Amniotic stem cell (primary cell): ENCODE measurements around the gene CCDC40.
"Not testable (repeated sequence)": the region's sequence is repeated elsewhere in the genome, so short reads cannot be mapped to it uniquely, and the experiment has no call there.

Experiments
- DNase-seq: peaks from one replicate; lab custom pipeline; 2025; lab: John Stamatoyannopoulos, UW

Gene CCDC40

GRCh38 chr17:80035937-80036714, at the start of gene CCDC40:
TSS of gene CCDC40 (plus strand) at chr17:80036642. CDS start at chr17:80036663, 21 bp downstream.
- peak; percentile 72 for DNase-seq

DNA sequence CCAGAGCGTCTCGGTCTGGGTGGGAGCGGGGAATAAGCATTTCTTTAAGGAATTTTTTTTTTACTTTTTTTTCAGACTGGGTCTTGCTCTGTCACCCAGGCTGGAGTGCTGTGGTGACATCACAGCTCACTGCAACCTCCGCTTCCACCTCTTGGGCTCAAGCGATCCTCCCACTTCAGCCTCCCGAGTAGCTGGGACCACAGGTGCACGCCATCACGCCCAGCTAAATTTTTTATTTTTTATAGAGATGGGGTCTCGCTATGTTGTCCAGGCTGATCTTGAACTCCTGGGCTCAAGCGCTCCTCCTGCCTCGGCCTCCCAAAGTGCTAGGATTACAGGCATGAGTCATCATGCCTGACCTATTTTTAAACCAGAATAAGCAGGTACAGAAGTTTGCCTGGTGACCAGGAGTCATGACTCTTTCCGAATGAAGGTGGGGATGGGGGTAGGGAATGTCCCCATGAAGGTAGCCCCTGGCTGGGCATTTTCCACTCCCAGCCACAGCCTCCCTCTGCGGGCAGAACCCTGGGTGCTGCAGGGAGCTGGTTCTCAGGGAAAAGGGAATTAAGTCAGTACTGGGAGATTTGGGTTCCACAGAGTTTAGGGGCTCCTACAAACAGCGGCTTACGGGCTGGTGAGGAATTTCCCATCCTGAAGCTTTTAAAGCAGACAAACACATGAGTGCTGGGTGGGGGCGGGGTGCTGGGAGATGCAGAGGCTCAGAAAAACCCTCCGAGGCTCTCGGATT, 49.1 kb upstream of the CCDC40 start:
- DNase-seq, result no peak

DNA sequence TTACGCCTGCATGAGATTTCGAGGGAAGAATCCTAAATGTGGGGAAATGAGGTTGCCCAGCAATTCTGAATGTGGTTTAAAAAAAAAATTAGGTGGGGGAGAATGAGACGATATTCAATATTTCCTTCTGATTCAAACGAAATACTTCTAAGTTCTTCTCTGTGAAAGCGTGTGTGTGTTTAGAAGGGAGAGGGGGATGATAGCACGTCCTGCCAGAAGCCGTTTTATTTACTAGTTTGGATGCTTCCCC, 48.6 kb upstream of the CCDC40 start:
- DNase-seq, result no peak

GRCh38 chr17:79988185-79988971, 48.1 kb upstream of the CCDC40 start:
- DNase-seq, result peak; percentile 65

DNA sequence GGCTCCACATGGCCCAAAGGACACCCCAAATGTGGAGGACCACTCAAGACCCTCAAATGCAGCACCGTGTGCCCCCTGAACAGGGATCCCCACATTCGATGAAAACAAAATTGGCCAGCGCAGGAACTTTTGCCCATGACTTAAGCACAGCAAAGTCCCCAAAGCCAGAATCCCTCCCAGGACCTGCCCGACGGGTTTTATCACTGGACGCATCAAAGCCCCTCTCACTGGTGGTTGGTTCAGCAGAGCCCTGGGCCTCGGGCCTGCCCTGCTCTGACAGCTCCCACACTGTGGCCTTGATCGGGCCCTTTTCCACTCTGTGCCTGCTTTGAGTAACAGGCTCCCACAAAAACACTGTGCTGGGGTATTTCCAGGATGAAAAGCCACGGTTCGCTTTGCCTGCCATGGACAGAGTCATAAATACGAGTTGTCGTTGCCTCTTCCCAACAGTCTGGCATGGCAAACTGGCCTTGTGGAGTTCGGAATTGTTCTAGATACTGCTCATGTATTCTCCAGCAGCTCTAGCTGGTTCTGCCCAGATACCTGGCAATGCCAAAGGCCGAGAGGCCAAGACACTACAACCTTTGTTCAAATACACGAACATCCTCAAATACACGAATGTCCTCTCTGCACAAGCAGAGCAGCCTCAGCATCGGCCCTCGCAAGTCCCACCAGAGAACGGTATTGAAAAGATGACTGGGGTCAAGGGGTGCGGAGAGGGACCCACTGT, 47.2 kb upstream of the CCDC40 start:
- DNase-seq, result no peak

- no peak for DNase-seq
Observed at GRCh38 chr17:79990051-79990592, 46.3 kb upstream of the CCDC40 start.

DNA sequence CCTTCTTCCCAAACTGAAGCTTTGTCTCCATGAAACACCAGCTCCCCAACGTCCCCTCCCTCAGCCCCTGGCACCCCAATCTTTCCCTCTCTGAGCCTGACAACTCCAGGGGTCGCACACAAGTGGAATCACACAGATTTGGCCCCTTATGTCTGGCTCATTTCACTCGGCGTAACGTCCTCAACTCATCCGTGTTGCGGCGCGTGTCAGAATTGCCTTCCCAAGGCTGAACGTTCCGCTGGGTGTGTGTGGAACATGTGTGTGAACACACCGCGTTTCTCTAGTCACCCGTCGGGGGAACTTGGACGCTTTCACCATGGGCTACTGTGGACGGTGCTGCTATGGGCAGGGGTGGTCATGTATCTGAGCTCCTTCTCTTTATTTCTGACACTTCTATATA, 45.7 kb upstream of the CCDC40 start:
- DNase-seq, result no peak

DNA sequence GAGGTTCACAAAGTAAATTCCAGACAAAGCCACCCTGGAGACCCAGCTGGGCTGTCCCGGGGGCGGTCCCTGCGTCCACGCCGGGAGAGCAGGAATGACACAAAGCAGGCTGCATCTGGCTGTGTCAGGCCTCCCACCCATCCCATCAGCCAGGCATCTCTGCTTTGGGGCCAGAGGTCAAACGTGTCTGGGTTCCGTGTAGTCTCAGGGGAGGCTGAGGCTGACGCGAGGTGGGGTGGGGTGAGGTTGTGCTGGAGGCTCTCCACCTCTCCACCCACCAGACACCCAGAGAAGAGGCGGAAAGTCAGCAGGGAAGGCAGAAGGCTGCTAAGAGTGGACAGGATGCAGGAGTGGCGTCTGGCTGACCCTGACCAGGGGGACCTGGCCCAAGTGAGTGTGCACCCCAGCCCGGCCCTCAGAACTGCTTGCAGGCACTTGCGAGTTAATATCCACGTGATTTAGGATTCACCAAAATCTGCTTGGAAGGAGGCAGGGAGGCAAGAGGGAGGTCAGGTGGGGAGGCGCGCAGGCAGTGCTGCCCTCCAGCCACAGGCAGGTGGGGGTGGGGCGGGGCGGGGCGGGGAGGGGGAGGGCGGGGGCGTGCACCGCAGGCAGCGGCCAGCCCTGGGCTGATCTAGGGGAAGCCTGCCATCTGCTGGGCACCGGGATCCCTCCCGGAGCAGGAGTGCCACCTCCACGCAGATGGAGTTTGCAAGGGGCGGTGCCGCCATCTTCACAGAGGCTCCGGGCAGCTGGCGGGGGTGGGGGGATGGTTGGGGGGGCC, 45.1 kb upstream of the CCDC40 start:
- peak; percentile 58 for DNase-seq

DNA sequence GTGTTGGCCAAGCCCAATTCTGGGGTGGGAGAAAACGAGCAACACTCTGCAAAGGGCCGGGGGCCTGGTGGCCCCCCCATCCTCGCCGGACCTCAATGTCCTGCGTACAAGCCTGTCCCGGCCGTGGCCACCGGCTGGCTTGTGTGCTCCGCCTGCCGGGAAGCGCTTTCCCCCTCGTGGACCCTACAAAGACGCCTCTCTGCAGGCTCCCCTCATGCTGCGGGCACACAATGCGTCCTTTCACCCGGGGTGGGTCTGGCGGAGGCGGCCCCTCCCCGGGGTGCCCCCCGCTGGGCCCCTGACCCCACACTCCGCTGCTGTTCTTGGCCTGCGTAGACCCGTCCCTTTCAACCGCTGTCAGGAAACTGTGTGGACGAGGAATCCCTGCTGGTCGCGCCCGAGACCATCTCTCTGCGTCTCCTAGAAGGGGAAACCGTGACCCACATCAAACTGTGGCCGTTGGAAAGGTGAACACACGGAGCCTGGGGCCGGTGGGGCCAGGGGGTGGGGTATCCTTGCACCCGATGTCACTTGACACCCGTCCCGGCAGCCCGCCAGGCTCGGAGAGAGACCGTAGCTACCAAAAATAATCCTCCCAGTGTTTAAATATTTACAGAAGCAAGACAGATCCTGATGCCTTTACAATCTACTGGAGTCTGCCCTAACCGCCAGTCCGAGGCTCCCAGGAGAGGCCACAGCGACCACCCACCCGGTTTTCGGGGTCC, 44.4 kb upstream of the CCDC40 start:
- no peak for DNase-seq

DNA sequence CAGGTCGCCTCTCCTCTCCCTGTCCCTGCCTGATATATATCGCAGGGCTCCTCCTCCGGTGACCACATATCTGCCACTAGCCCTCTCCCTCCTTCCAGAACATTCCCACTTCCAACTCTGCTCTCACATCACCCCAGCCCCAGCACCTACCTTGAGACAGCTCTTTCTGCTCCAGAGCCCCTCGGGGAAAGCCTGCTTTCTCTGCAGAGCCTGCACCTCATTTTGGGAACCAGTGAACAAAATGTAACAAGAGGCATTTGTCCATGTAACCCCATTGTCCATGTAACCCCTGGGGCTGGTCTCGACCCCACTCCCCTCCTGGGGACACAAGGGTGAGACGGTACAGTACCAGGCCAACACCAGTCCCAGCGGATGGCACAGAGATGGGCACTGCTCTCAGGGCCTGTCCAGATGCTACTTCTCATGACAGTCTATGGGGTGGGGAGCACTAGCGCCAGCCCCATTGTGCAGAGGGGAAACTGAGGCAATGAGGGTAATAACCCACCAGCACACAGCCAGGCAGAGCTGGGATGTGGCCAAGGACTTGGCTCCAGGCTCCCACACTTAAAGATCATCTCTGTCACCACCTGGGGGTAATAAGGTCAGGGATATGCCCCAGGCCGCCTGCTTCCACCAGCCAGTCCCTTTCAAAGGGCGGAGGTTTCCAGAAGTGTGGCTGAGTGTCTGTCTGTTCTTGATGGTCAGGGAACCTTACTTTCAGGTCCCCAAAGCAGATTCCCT, 43.6 kb upstream of the CCDC40 start:
- no peak for DNase-seq

DNA sequence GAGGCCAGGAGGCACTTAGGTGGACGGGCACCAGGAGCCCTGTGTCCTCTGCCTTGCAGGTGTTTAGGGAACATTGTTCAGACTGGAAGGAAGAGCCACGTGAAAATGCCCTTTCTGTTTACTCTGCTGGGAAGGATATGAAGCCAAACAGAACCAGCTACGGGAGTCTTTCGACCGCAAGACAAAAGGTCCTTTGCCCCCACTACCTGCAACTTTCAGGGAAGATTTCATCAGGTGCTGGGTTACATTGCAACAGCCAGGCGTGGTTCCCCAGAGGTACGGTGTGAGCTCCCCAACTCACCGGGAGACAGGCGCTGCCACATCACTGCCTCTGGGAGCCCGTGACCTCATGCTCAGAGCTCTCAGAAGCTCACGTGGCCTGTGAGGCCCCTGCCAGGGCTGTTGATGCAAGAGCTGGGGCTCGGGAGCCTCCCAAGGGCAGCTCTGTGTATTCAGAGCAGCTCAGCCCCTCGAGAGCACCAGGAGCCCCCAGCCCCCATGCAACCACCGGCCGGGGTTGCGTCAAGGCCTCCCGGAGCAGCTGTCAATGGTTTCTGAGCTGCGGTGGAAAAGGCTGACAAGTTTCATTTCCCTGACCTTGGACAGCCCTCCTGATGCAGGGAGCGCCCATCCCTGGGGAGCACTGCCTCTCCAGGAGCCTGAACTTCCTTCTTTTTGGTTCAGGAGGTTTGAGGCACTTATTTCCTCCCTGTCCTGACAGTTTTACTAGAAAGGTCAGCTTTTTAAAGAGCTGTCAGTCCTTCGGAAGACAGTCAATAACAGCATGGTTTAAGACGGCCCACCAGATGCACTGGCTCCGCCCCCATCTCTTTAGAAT, 42.8 kb upstream of the CCDC40 start:
- peak; percentile 37 for DNase-seq

- DNase-seq, result not testable (repeated sequence)
Observed at GRCh38 chr17:79994228-79994569, 42.2 kb upstream of the CCDC40 start.

DNA sequence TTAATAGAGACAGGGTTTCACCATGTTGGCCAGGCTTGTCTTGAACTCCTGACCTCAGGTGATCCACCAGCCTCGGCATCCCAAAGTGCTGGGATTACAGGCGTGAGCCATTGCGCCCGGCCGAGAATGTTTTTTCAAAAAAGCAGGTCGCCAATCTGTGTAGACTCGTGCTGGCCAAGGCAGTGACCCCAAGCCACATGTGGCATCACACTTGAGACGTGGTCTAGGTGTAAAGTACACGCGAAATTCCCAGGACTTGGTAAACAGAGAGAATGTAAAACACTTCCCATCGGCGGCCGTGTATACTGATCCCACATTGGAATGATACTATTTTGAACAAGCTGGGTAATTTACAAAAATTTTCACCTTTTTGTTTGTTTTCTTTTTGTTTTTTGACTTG, 41.8 kb upstream of the CCDC40 start:
- DNase-seq, result no peak

DNA sequence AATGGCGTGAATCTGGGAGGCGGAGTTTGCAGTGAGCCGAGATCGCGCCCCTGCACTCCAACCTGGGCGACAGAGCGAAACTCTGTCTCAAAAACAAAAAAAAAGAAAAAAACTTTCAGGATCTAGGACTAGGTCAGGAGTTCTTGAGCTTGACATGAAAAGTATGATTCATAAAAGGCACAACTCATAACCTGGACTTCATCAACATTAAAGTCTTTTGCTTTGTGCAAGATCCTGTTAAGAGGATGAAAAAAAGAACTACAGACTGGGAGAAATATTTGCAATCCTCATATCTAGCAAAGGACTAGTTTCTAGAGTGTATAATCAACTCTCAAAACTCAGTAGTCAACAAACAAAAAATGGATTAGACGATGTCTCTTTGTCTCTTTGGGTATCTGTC, 40.7 kb upstream of the CCDC40 start:
- DNase-seq, result no peak

GRCh38 chr17:79996291-79996690, 40.2 kb upstream of the CCDC40 start:
- no peak for DNase-seq

- DNase-seq, result no peak
Observed at GRCh38 chr17:79997011-79997660, 39.3 kb upstream of the CCDC40 start.

GRCh38 chr17:80000136-80000535, 36.3 kb upstream of the CCDC40 start:
- DNase-seq, result no peak

GRCh38 chr17:80000981-80001775, 35.3 kb upstream of the CCDC40 start:
- DNase-seq, result no peak
